Stomach smooth muscle (tissue), 2 donors: ENCODE measurements around the gene LRMDA.

Experiments used
- H3K27ac ChIP-seq: one replicate; pipeline ENCODE4 v1.7.0; 2013; ENCODE audit warnings: mild to moderate bottlenecking, low read length, inconsistent platforms
- H3K27me3 ChIP-seq, 2 donors: one replicate each; pipeline ENCODE4 v1.7.0; 2013; ENCODE audit warnings: low read length in 2 of 2; ENCODE audit not compliant: insufficient read depth in 2 of 2, control insufficient read depth in 1 of 2
- H3K36me3 ChIP-seq, 2 donors: one replicate each; pipeline ENCODE4 v1.7.0; 2013; ENCODE audit warnings: low read length in 2 of 2; ENCODE audit not compliant: control insufficient read depth in 2 of 2, insufficient read depth in 2 of 2
- H3K4me1 ChIP-seq: one replicate; pipeline ENCODE4 v1.7.0; 2013; ENCODE audit warnings: low read length; ENCODE audit not compliant: control insufficient read depth, insufficient read depth
- H3K4me3 ChIP-seq, 2 donors: one replicate each; pipeline ENCODE4 v1.7.0; 2013; ENCODE audit warnings: low read length in 2 of 2
- H3K9ac ChIP-seq, 2 donors: one replicate each; pipeline ENCODE4 v1.7.0; 2013; ENCODE audit warnings: low read length in 2 of 2, mild to moderate bottlenecking in 1 of 2
- H3K9me3 ChIP-seq, 2 donors: one replicate each; pipeline ENCODE4 v1.7.0; 2013; ENCODE audit warnings: low read length in 2 of 2; ENCODE audit not compliant: control insufficient read depth in 2 of 2
- donor health status: healthy.
- donor health status: Pancreatic carcinoma.

LRMDA gene

GRCh38 chr10:75540981-75541380, 109.6 kb downstream of the LRMDA start:
- Histone ChIP-seq H3K4me3 (no peak overlapping the region), H3K9ac (no peak overlapping the region), H3K27me3 (no peaks in the 10 kb centered on the region), H3K27ac (no peak overlapping the region), H3K9me3 (no peaks in the 10 kb centered on the region), H3K36me3 (no peaks in the 10 kb centered on the region), H3K4me1 (peaks cover 11% of the 10 kb centered on the region)

GRCh38 chr10:75541411-75541810, 110.0 kb downstream of the LRMDA start:
- no peak overlapping the region for H3K27ac ChIP-seq

GRCh38 chr10:75542084-75542483, 110.7 kb downstream of the LRMDA start:
- no peak overlapping the region for H3K27ac ChIP-seq

More at GRCh38 chr10:75541411-75541810, 110.0 kb downstream of the LRMDA start:
- Histone ChIP-seq H3K36me3 (no peaks in the 10 kb centered on the region), H3K4me3 (no peak overlapping the region), H3K27me3 (no peaks in the 10 kb centered on the region), H3K9ac (no peak overlapping the region), H3K9me3 (no peaks in the 10 kb centered on the region), H3K4me1 (peaks cover 11% of the 10 kb centered on the region)

GRCh38 chr10:75542906-75543305, 111.5 kb downstream of the LRMDA start:
- Histone ChIP-seq H3K4me3 (no peak overlapping the region), H3K36me3 (no peaks in the 10 kb centered on the region), H3K27ac (no peak overlapping the region), H3K4me1 (peaks cover 11% of the 10 kb centered on the region), H3K9me3 (no peaks in the 10 kb centered on the region), H3K9ac (no peak overlapping the region), H3K27me3 (no peaks in the 10 kb centered on the region)

More at GRCh38 chr10:75542084-75542483, 110.7 kb downstream of the LRMDA start:
- no peaks in the 10 kb centered on the region for H3K36me3 ChIP-seq
- no peak overlapping the region for H3K4me3 ChIP-seq
- H3K4me1 ChIP-seq: peaks cover 11% of the 10 kb centered on the region
- no peaks in the 10 kb centered on the region for H3K9me3 ChIP-seq
- no peaks in the 10 kb centered on the region for H3K27me3 ChIP-seq
- H3K9ac ChIP-seq: no peak overlapping the region

GRCh38 chr10:75544386-75544785, 113.0 kb downstream of the LRMDA start:
- peaks cover 11% of the 10 kb centered on the region for H3K4me1 ChIP-seq
- H3K4me3 ChIP-seq: no peak overlapping the region
- H3K27ac ChIP-seq: no peak overlapping the region
- H3K36me3 ChIP-seq: no peaks in the 10 kb centered on the region
- H3K9me3 ChIP-seq: no peaks in the 10 kb centered on the region
- no peaks in the 10 kb centered on the region for H3K27me3 ChIP-seq
- H3K9ac ChIP-seq: no peak overlapping the region

- Histone ChIP-seq H3K36me3 (no peaks in the 10 kb centered on the region), H3K27me3 (no peaks in the 10 kb centered on the region)
Observed at GRCh38 chr10:75544993-75545706, 113.7 kb downstream of the LRMDA start.

GRCh38 chr10:75546004-75546403, 114.6 kb downstream of the LRMDA start:
- no peak overlapping the region for H3K27ac ChIP-seq
- H3K4me1 ChIP-seq: peaks cover 11% of the 10 kb centered on the region
- H3K36me3 ChIP-seq: no peaks in the 10 kb centered on the region
- no peaks in the 10 kb centered on the region for H3K27me3 ChIP-seq
- no peak overlapping the region for H3K9ac ChIP-seq
- H3K9me3 ChIP-seq: no peaks in the 10 kb centered on the region
- no peak overlapping the region for H3K4me3 ChIP-seq

More at GRCh38 chr10:75544993-75545706, 113.7 kb downstream of the LRMDA start:
- H3K27ac ChIP-seq: no peak overlapping the region
- H3K9ac ChIP-seq: no peak overlapping the region
- H3K9me3 ChIP-seq: no peaks in the 10 kb centered on the region
- no peak overlapping the region for H3K4me3 ChIP-seq
- peaks cover 11% of the 10 kb centered on the region for H3K4me1 ChIP-seq

GRCh38 chr10:75547391-75548298, 116.2 kb downstream of the LRMDA start:
- no peaks in the 10 kb centered on the region for H3K36me3 ChIP-seq
- no peaks in the 10 kb centered on the region for H3K9me3 ChIP-seq
- H3K9ac ChIP-seq: no peak overlapping the region
- H3K4me3 ChIP-seq: no peak overlapping the region
- H3K4me1 ChIP-seq: peaks cover 9% of the 10 kb centered on the region
- H3K27me3 ChIP-seq: no peaks in the 10 kb centered on the region
- H3K27ac ChIP-seq: no peak overlapping the region

- Histone ChIP-seq H3K36me3 (no peaks in the 10 kb centered on the region), H3K4me1 (peaks cover 4% of the 10 kb centered on the region), H3K27ac (no peak overlapping the region), H3K4me3 (no peak overlapping the region), H3K9ac (no peak overlapping the region), H3K27me3 (no peaks in the 10 kb centered on the region), H3K9me3 (no peaks in the 10 kb centered on the region)
Observed at GRCh38 chr10:75548356-75548755, 116.9 kb downstream of the LRMDA start.

- Histone ChIP-seq H3K4me1 (no peaks in the 10 kb centered on the region), H3K9me3 (no peaks in the 10 kb centered on the region), H3K4me3 (no peak overlapping the region), H3K9ac (no peak overlapping the region), H3K27me3 (no peaks in the 10 kb centered on the region), H3K36me3 (no peaks in the 10 kb centered on the region), H3K27ac (no peak overlapping the region)
Observed at GRCh38 chr10:75550191-75550590, 118.8 kb downstream of the LRMDA start.
